GM12801 (cell line): Measurements from ENCODE around the gene AMPD3.

Source experiments
- CTCF ChIP-seq: IDR thresholded peaks from one replicate; pipeline ENCODE4 v1.5.1; 2011; ENCODE audit warnings: control low read depth; ENCODE audit not compliant: insufficient read length; ENCODE audit errors: extremely low read depth

AMPD3 gene

DNA sequence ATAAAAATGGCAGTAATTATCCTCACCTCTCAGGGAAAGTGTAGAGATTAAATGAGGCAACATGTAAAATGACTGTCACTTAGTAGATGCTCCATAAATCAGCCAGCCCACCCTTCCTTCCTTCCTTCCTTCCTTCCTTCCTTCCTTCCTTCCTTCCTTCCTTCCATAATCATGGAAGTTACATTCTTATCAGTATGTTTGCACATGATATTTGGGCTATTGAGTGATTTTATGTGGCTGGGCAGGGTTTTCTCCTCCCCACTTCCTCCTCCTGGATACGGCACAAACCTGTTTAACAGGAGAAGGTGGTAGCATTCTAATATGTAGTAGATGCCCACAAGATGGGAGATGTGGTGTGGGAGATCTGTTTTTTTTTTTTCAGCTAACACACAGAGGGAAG is 101.5 kb downstream of the AMPD3 start:
- no peak for TF ChIP-seq CTCF
